ENCODE data around the gene ITK.
"Not testable (repeated sequence)": the region's sequence is repeated elsewhere in the genome, so short reads cannot be mapped to it uniquely, and the experiment has no call there.

DNA sequence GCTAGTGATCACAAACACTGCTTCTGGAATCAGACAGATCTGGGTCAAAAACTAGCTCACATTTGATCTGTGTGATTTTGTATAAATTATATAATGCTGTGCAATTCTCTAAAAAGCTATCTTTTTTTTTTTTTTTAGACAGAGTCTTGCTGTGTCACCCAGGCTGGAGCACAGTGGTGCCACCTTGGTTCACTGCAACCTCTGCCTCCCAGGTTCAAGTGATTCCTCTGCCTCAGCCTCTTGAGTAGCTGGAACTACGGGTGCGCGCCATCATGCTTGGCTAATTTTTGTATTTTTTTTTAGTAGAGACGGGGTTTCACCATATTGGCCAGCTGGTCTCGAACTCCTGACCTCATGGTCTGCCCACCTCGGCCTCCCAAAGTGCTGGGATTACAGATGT is 4.5 kb downstream of the ITK start:
- TF ChIP-seq, protein P1, sequence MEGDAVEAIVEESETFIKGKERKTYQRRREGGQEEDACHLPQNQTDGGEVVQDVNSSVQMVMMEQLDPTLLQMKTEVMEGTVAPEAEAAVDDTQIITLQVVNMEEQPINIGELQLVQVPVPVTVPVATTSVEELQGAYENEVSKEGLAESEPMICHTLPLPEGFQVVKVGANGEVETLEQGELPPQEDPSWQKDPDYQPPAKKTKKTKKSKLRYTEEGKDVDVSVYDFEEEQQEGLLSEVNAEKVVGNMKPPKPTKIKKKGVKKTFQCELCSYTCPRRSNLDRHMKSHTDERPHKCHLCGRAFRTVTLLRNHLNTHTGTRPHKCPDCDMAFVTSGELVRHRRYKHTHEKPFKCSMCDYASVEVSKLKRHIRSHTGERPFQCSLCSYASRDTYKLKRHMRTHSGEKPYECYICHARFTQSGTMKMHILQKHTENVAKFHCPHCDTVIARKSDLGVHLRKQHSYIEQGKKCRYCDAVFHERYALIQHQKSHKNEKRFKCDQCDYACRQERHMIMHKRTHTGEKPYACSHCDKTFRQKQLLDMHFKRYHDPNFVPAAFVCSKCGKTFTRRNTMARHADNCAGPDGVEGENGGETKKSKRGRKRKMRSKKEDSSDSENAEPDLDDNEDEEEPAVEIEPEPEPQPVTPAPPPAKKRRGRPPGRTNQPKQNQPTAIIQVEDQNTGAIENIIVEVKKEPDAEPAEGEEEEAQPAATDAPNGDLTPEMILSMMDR (optimal IDR thresholded peaks at IDR 0.05 in 1 of 3, IDR thresholded peaks at IDR 0.05 in 1 of 3, conservative IDR thresholded peaks at IDR 0.05 in 1 of 3; ENCODE audit: extremely low read depth in 1 of 3, insufficient read depth in 2 of 3, low read length in 3 of 3) = not testable (repeated sequence)
- not testable (repeated sequence) for TF ChIP-seq EZH2 (IDR thresholded peaks at IDR 0.05; ENCODE audit: low read length)
